ENCODE data around the gene SEMA3D.

The SEMA3D gene

DNA sequence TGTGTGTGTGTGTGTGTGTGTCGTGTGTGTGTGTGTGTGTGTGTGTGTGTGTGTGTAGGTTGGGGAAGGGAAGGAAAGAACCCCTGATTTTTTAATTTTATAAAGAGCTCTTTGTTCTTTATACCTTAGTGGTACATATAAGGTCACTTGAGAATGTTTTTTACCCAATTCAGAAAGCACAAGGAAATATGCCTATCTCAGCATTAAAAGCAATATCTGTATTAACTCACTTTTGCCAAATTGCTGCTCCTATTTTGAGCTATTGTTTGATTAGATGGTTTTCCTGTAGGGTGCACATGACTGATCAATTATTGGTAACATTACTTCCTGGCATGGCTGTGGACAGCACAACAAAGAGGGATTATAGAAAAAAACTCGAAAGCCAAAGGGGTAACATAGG lies 60.5 kb downstream of the SEMA3D start:
- no peak for DNase-seq (ENCODE audit: low read depth in 1 of 2, low spot score in 1 of 2)

DNA sequence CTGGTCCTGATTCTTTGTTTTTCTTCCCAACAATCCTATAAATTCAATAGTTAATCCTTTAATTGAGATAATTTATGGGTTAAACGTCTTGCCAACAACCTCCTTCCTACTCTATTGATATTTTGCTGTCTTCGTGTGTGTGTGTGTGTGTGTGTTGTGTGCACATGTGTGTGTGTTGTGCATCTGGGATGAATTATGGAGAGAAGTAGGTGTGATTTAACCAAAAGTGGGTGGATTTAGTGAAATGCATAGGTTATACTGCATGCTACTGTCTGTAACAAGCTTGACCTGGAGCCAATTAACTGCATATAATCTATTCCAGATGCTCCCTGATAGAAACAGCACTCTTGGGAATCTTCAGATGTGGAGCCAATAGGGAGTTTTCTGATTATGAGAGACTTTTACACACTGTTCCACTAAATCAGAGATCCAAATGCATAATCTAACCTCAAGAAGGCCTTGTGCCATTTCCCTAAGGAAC lies 61.2 kb downstream of the SEMA3D start:
- no peak for DNase-seq (ENCODE audit: low read depth in 1 of 2, low spot score in 1 of 2)

DNA sequence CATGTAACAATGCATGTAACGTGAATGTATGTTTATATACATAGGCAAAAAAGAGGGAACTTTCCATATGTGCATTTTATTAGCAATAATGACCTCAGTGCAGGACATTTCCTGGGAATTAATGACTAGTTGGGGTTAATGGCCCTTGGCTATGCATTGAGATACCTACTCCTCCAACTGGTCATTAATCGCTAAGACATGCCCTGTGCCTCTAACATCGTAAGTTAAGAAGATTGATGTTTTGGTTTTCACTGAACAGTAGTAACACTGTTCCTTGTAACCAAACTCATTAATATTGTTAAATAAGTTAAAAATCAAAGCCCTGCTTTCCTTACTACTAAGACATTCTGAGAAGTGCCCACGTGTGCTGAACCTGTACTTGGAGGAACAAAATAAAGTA lies 61.7 kb downstream of the SEMA3D start:
- no peak for DNase-seq (ENCODE audit: low read depth in 1 of 2, low spot score in 1 of 2)

DNA sequence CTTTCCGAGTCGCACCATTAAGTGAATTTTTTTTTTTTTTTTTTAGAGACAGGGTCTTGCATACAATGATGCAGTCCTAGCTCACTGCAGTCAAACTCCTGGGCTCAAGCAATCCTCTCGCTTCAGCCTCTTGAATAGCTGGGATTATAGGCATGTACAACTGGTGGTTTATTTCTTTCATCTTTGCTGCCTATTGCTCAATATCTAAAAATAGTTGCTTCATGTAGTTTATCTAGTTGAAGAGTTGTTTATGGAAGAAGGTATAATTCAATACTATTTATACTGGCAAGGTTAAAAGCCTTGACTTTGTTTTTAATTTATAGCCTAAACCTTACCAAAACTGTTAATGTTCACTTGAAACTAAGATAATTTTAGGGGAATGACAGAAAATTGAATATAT lies 66.9 kb downstream of the SEMA3D start:
- DNase-seq (ENCODE audit: low read depth in 1 of 2, low spot score in 1 of 2), result no peak

DNA sequence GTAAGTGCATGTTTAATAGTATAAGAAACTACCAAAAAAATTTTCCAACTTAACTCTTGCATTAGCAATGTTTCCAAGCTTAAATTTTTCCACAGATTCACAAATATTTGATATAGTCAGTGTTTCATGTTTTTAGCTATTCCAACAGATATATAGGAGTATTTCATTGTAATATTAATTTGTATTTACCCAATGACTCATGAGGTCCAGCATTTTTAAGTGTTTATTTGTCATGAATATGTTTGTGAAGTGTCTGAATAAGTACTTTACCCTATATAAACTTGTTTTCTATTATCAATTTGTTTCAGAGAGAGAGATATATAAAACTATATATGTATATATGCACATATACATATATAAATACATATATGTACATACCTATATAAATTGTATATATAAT lies 71.0 kb downstream of the SEMA3D start:
- DNase-seq (ENCODE audit: low read depth in 1 of 2, low spot score in 1 of 2), result no peak

DNA sequence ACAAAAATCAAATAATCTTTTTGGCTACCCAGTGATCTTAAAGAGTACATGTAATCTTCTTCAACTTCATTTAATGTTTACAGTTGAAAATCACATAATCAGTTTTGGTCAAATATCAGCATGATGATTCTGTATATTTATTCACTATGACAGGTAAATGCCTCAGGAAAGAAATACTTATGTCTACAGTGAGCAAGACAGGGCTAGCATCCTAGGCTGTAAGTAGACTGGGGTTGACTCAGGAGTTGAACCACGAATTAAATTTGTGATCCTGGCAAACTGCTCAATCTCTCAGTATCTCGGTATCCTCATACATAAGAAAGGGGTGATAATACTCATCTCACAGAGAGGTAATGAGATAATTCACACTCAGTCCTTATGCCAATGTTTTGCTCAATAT lies 71.8 kb downstream of the SEMA3D start:
- DNase-seq (ENCODE audit: low read depth in 1 of 2, low spot score in 1 of 2), result no peak

DNA sequence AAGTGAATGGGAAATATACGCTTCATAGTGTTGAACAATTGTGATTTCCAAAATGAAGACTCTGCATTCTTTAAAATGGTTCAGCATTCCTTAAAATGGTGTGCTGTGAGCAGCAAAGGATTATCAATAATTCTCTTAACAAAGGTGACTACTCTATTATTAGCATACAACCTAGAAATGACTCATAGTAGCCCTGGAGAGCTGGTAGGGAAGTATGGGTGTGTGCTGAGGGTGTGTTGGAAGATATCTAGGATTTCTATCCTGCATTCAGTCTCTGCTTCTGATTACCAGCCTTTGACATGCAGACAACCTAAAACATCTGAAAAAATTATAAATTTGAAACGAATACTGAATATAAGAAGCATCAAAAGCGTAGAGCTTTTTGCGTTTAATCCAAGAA lies 72.5 kb downstream of the SEMA3D start:
- no peak for DNase-seq (ENCODE audit: low read depth in 1 of 2, low spot score in 1 of 2)

DNA sequence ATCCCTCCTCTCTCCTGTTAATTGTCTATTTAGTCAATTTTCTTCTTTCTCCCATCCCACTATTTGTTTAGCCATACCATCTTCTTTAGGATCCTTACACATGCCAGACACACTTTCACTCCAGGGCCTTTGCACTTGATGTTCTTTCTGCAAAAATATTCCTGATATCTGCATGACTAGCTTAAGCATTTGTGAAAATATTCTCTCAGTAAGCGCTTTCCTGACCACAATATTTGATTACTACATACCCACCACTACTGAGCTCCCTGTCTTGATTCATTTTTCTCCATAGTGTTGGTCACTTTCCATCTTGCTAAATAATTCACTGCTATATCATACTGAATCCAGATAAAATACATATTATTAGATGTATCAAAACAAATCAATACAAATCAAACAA lies 75.1 kb downstream of the SEMA3D start:
- DNase-seq (ENCODE audit: low read depth in 1 of 2, low spot score in 1 of 2), result no peak

DNA sequence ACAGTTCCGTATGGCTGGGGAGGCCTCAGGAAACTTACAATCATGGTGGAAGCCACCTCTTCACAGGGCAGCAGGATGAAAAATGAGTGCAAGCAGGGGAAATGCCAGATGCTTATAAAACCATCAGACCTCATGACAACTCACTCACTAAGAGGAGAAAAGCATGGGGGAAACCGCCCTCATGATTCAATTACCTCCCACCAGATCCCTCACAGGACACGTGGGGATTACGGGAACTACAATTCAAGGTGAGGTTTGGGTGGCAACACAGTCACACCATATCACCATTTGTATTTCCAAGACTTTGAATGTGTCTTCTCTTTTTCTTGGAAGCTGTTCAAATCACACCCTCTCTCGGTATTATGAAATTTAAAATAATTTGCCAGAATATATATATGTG lies 80.1 kb downstream of the SEMA3D start:
- no peak for DNase-seq (ENCODE audit: low read depth in 1 of 2, low spot score in 1 of 2)

DNA sequence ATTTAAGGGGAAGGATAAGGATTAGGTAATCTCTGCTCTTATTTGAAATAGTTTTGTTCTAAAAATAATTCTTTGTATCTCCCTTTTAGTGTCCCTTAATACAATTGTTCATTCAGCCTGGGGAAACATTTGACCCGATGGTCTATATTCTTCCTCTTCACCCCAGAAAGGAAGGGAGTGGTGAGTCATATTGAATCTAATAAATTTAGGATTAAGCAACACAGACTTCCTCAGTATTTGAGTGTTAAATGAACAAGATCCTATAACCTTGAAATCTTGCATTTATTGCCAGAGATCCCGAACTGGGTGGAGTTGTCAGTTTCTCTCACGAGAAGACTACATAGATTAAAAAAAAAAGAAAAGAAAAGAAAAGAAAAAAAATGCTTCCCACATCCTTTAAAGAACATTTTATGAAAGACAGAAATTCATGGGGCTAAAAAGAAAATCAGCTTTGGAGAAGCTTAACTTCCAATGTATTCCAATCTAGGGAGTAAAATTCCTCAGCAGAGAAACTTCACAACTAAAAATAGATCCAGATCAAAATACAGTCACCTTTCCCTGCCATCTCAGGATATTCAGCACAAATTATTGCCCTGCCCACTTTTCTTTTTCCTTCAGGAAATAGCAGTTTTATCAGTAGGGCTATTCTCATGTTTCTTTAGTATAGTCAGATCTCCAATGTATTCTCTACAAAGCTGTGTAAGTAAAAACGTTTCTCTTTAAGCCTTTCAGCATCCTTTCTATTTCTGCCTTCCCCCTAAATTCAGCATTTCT lies 82.2 kb downstream of the SEMA3D start:
- no peak for DNase-seq (ENCODE audit: low read depth in 1 of 2, low spot score in 1 of 2)

DNA sequence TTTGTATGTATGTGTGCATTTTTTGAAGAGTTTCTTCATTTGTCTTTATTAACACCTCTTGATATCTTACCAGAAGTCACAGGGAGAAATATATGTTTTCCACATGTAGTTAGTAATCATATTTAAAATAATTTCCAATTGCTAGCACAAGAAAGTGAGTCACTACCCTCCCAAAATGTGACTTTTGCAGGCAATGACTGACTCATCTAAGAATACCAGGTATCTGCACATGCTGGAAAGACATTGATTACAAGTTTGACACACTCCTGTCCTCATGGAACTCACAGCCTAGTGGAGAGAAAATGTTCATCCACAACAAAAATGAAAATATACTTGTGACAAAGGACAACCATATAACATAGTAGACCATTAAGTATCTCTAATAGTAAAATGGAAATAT lies 82.9 kb downstream of the SEMA3D start:
- DNase-seq (ENCODE audit: low read depth in 1 of 2, low spot score in 1 of 2), result no peak

DNA sequence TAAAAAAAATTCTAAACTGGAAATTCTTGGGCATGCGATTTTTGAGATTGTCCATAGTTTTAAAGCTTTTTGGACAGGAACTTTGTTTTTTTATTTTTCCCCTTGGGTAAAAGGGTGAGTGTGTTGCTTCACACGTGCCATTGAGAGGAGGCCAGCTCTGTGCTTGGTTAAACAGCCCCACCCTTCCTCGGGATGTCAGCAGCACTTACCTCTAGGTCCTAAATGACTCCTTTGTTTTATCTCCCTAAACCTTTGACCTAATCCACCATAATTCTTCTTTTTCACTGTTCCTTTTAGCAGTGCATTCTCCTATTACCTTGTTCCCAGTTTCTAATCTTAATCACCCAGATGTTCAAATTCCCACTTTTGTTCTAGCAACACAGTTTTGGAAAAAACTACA lies 83.5 kb downstream of the SEMA3D start:
- no peak for DNase-seq (ENCODE audit: low read depth in 1 of 2, low spot score in 1 of 2)

DNA sequence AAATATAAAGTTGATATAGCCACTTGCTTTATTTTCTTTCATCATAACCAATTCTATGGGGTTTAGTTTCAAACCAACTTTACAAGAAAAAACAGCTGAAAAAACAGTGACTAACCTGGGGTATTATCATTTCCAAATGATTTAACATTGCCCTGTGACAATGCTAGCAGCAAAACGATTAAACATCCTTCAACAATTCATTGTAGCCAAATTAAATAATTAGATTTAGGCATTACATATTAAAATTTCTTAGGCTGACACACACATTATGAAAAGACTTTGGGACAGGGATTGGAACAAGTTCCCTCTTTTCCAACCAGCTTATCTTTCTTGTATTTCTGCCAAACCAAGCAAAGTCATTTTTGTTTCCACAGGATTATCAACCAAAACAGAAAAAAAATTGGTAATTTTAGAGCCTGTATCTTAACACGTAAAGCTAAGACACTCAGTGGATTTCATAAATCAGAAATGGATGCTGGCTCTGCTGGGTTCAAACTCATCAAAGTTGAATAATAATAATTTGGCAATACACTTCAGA lies 84.0 kb downstream of the SEMA3D start:
- DNase-seq (ENCODE audit: low read depth in 1 of 2, low spot score in 1 of 2), result no peak

DNA sequence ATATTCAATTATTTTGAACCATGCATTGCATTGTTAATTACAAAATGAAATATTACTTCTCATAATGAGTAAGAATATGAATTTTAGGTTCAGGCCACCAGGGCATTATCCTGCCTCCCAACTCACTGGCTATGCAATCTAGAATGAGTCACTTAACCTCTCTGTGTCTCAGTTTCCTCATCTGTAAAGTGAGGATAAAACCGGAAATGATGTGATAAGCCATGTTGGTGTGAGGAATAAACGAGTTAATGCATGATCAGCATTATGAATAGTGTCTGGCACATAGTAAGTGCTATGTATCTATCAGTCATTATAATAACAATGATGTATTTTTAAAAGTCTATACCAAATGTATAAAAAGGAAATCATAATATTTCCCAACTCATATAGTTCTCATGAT lies 85.5 kb downstream of the SEMA3D start:
- DNase-seq (ENCODE audit: low read depth in 1 of 2, low spot score in 1 of 2), result no peak

DNA sequence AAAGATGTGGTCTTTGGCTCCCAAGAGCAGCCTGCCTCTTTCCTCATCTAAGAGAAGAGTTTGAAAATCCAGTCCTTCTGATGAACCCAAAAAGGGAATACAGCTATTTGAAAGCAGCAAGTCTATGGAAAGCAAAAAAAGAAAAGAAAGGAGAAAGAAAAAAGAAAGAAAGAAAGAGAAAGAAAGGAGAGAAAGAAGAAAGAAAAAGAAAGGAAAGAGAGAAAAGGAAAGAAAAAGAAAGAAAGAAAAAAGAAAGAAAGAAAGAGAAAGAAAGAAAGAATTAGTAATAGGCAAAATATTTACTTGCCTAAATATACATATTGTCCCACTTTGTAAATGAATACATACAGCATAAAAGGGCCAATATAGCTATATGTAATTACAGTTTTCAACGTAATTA lies 89.0 kb downstream of the SEMA3D start:
- DNase-seq (ENCODE audit: low read depth in 1 of 2, low spot score in 1 of 2), result no peak

DNA sequence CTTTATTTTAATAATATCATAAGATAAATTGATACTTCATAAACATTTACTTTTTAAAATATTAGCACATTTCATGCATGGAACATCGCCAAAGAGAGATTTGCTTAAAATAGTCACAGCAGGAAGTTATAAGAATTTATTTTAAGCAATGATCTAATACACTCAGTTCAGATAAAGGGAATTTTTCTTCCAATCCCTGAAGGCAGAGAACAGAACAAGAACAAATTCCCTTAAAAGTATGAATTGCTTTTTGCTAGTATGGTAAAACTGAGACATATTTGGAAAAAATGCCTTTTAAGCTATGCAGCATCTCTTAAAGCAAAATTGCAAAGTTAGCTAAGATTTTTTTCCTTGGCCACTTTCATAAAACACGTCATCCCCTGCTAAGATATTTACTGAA lies 91.0 kb downstream of the SEMA3D start:
- no peak for DNase-seq (ENCODE audit: low read depth in 1 of 2, low spot score in 1 of 2)

DNA sequence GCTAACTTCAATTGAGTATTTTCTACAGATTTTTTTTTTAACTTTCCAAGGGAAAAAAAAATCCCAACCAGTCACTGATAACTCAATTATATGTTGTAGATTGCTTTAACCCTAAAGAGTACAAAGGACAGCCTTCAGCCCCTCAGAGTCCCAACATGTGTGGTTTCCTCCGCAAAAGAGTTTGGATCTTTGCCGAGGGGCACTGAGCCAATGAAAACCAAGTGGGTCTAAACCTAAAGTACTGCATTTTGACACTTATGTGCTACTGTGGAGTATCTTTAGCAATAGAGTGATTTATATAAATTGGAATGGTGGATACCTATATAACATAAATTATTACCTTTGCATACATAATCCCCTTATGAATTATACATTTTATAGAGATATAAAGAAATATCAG lies 91.5 kb downstream of the SEMA3D start:
- no peak for DNase-seq (ENCODE audit: low read depth in 1 of 2, low spot score in 1 of 2)

DNA sequence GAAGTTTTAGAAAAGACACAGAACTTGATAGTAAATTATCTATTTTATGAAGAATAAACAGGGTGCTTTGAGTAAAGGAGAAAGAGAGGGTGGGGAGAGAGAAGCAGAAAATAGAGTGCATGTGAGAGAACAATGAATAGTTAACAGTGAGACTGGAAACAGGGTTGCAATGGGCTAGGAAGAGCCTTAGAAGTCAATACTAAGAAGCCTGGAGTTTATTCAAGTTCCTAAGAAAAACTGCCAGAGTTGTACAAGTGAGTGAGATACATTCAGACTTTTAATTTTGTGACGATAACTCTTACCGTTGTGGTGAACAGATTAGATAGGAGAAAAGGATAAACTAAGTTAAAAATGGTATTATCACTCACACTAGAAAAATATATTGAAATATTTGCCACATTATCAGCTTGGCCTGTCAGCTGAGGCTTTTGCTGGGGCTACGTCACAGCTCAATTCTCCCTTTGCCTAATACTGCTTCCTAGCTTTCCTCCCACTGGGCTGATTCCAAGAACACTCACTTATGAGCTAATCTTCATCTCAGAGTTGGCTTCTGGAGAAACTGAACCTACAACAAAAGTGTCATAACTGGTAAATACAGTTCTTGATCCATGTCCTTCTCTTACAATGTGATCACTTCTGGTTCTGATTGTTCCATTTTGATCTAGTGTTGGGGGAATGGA lies 92.7 kb downstream of the SEMA3D start:
- no peak for DNase-seq (ENCODE audit: low read depth in 1 of 2, low spot score in 1 of 2)

DNA sequence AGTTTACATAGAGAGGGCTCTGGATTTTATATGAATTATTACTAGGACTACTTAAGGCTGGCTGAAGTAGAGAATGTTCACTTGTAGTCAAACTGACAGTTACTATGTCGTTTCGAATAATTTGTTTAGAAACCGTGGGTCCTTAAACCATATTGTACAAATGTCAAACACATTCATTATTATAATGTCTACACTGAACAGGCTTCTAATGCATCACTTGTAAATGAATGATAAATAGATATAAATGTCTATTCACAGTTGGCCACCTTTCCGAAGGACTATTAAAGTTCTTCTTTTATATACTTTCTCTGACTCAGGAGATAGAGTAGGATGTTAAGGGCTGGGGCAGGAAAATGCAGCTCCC lies 95.3 kb downstream of the SEMA3D start:
- DNase-seq (ENCODE audit: low read depth in 1 of 2, low spot score in 1 of 2), result no peak

DNA sequence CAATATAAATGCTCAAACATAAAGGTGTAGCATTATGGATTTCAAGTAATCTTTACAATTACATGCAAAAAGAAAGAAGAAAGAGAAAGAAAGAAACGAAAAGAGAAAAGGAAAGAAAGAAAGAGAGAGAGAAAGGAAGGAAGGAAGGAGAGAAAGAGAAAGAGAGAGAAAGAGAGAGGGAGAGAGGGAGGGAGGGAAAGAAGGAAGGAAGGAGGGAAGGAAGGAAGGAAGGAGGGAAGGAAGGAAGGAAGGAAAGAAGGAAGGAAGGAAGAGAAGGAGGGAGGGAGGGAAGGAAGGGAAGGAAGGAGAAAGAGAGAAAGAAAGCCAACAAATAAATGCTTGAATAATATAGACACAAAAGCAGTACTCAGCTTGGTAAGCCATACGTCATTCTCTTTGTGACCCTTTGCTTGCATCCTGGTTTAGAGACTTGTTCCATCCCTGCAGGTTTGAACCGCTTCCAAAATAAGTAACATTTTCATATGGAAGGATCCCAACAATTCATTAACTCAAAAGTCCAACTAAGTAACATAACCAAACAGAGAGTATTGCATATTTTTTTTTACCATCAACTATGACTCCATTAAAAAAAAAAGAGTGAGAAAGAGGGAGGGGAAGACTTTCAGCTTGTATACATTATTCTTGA lies 95.8 kb downstream of the SEMA3D start:
- no peak for DNase-seq (ENCODE audit: low read depth in 1 of 2, low spot score in 1 of 2)

DNA sequence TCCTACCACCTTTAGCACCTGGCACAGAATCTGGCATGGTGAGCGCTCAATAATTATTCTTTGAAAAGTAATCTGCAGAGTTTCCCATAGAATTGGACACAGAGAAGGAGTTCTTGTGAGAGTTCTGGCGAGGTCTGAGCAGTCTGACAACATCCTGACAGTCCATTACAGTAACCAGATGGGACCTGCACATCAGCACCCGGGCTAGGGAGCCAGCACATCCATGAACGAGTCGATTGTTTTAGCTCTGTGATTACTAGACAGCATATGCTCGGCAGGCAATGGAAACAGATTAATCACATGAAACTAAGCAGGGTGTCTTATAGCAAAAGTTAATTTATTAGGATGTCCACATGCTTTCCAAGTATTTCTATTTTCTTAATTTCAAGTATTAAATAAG lies 96.7 kb downstream of the SEMA3D start:
- DNase-seq (ENCODE audit: low read depth in 1 of 2, low spot score in 1 of 2), result no peak

DNA sequence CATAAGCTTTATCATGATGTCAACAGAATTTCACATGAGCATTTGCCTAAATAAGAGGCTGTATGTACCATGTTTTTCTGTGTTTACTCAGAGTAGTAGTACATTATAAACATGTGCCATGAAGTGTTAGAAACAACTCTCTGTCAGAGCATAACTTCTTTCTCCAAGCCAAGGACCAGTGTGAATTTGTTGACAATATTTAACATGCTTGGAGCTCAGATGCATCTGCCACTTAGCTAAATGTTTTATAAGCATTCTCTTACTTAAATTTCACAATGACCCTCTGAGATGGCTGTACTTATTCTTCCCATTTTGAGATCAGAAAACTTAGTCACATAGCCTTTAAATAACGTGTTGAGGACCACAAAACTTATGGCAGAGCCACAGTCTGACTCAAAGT lies 105.0 kb downstream of the SEMA3D start:
- DNase-seq (ENCODE audit: low read depth in 1 of 2, low spot score in 1 of 2), result no peak

Data from activated CD4-positive, alpha-beta T cell treated with anti-CD3 and anti-CD28 coated beads, Interleukin-2, amount 50 U/mL, for 24 hours (primary cell).